ENCODE data around the gene DIP2C. TPM values are rescaled to one million over a fixed set of nuclear protein-coding genes. Genes with fewer than 3 reads are reported as not detected.

DIP2C gene
- total RNA-seq, 1 donor from 2014 or later = 10.1 TPM

- Histone ChIP-seq H3K4me3 (no peak overlapping the region), H3F3A (ENCODE audit: low read depth) (peaks cover 7% of the 10 kb centered on the region), H3K79me2 (ENCODE audit: low read depth) (peaks cover 32% of the 10 kb centered on the region), H3K9me3 (ENCODE audit: low read depth) (no peaks in the 10 kb centered on the region), H3K4me1 (peaks cover 11% of the 10 kb centered on the region), H3K27me3 (no peaks in the 10 kb centered on the region), H3K4me2 (no peak overlapping the region), H4K20me1 (ENCODE audit: low read depth) (peaks cover 57% of the 10 kb centered on the region), H2AFZ (replicated peaks) (no peak overlapping the region), H3K36me3 (no peaks in the 10 kb centered on the region), H3K27ac (no peak overlapping the region), H3K9ac (no peak overlapping the region)
- peaks cover 44% of the 10 kb centered on the region for H3K4me1 Mint-ChIP-seq
- H3K4me3 Mint-ChIP-seq = no peak overlapping the region
- peaks cover 10% of the 10 kb centered on the region for H3K27me3 Mint-ChIP-seq (ENCODE audit: insufficient read depth, low read depth)
- H3K27ac Mint-ChIP-seq = no peak overlapping the region
- DNase-seq (ENCODE audit: low spot score) = no peak
- no peaks in the 10 kb centered on the region for H3K9me3 Mint-ChIP-seq
- H3K36me3 Mint-ChIP-seq = peaks cover 24% of the 10 kb centered on the region
- TF ChIP-seq CTCF (IDR thresholded peaks at IDR 0.05) (no peak), EZH2phosphoT487 (IDR thresholded peaks at IDR 0.05) (no peak), EZH2 (IDR thresholded peaks at IDR 0.05) (no peak)
Observed at GRCh38 chr10:504121-504611, 185.3 kb downstream of the DIP2C start.

- peaks cover 15% of the 10 kb centered on the region for H3K36me3 Mint-ChIP-seq
- no peak overlapping the region for H3K4me3 Mint-ChIP-seq
- Histone ChIP-seq H3K9me3 (ENCODE audit: low read depth) (no peaks in the 10 kb centered on the region), H2AFZ (replicated peaks) (no peak overlapping the region), H3K79me2 (ENCODE audit: low read depth) (peaks cover 32% of the 10 kb centered on the region), H3K9ac (no peak overlapping the region), H3F3A (ENCODE audit: low read depth) (no peaks in the 10 kb centered on the region), H4K20me1 (ENCODE audit: low read depth) (peaks cover 68% of the 10 kb centered on the region), H3K4me1 (peaks cover 11% of the 10 kb centered on the region), H3K36me3 (no peaks in the 10 kb centered on the region), H3K27me3 (no peaks in the 10 kb centered on the region), H3K27ac (no peak overlapping the region), H3K4me3 (no peak overlapping the region), H3K4me2 (no peak overlapping the region)
- no peak for DNase-seq (ENCODE audit: low spot score)
- H3K4me1 Mint-ChIP-seq = peaks cover 37% of the 10 kb centered on the region
- H3K9me3 Mint-ChIP-seq = no peaks in the 10 kb centered on the region
- H3K27ac Mint-ChIP-seq = no peak overlapping the region
- TF ChIP-seq EZH2phosphoT487 (IDR thresholded peaks at IDR 0.05) = no peak
- peaks cover 7% of the 10 kb centered on the region for H3K27me3 Mint-ChIP-seq (ENCODE audit: insufficient read depth, low read depth)
Observed at GRCh38 chr10:501596-501995, 187.9 kb downstream of the DIP2C start.

- peaks cover 62% of the 10 kb centered on the region for H4K20me1 ChIP-seq (ENCODE audit: low read depth)
- TF ChIP-seq CTCF (IDR thresholded peaks at IDR 0.05) (no peak), EZH2phosphoT487 (IDR thresholded peaks at IDR 0.05) (no peak), EZH2 (IDR thresholded peaks at IDR 0.05) (no peak)
- H2AFZ ChIP-seq (replicated peaks) = no peak overlapping the region
- no peaks in the 10 kb centered on the region for H3K36me3 ChIP-seq
- H3K79me2 ChIP-seq (ENCODE audit: low read depth) = peaks cover 29% of the 10 kb centered on the region
- no peaks in the 10 kb centered on the region for H3K27me3 ChIP-seq
- H3K4me1 Mint-ChIP-seq = peaks cover 32% of the 10 kb centered on the region
- H3K4me3 ChIP-seq = no peak overlapping the region
- no peaks in the 10 kb centered on the region for H3K9me3 ChIP-seq (ENCODE audit: low read depth)
- peaks cover 13% of the 10 kb centered on the region for H3K36me3 Mint-ChIP-seq
- no peaks in the 10 kb centered on the region for H3K9me3 Mint-ChIP-seq
- no peak for DNase-seq (ENCODE audit: low spot score)
- H3F3A ChIP-seq (ENCODE audit: low read depth) = no peaks in the 10 kb centered on the region
- no peak overlapping the region for H3K9ac ChIP-seq
- H3K27me3 Mint-ChIP-seq (ENCODE audit: insufficient read depth, low read depth) = peaks cover 7% of the 10 kb centered on the region
- no peak overlapping the region for H3K4me2 ChIP-seq
- H3K4me1 ChIP-seq = peaks cover 11% of the 10 kb centered on the region
- H3K27ac ChIP-seq = no peak overlapping the region
- H3K27ac Mint-ChIP-seq = no peak overlapping the region
- H3K4me3 Mint-ChIP-seq = no peak overlapping the region
Observed at GRCh38 chr10:500876-501275, 188.6 kb downstream of the DIP2C start.

- Histone ChIP-seq H3K4me2 (no peak overlapping the region), H4K20me1 (ENCODE audit: low read depth) (peaks cover 58% of the 10 kb centered on the region), H3K79me2 (ENCODE audit: low read depth) (peaks cover 29% of the 10 kb centered on the region), H3K4me1 (peaks cover 11% of the 10 kb centered on the region), H3K36me3 (no peaks in the 10 kb centered on the region), H3K9ac (no peak overlapping the region), H3K27me3 (no peaks in the 10 kb centered on the region), H3K9me3 (ENCODE audit: low read depth) (no peaks in the 10 kb centered on the region), H3F3A (ENCODE audit: low read depth) (no peaks in the 10 kb centered on the region), H2AFZ (replicated peaks) (no peak overlapping the region), H3K27ac (no peak overlapping the region), H3K4me3 (no peak overlapping the region)
- DNase-seq (ENCODE audit: low spot score) = no peak
- H3K4me3 Mint-ChIP-seq = no peak overlapping the region
- no peak overlapping the region for H3K27ac Mint-ChIP-seq
- TF ChIP-seq CTCF (IDR thresholded peaks at IDR 0.05) (no peak), EZH2phosphoT487 (IDR thresholded peaks at IDR 0.05) (no peak), EZH2 (IDR thresholded peaks at IDR 0.05) (no peak)
- H3K27me3 Mint-ChIP-seq (ENCODE audit: insufficient read depth, low read depth) = peaks cover 6% of the 10 kb centered on the region
- H3K4me1 Mint-ChIP-seq = peaks cover 31% of the 10 kb centered on the region
- peaks cover 13% of the 10 kb centered on the region for H3K36me3 Mint-ChIP-seq
- no peaks in the 10 kb centered on the region for H3K9me3 Mint-ChIP-seq
Observed at GRCh38 chr10:499991-500390, 189.5 kb downstream of the DIP2C start.

Data from neural progenitor cell (in vitro differentiated cells).